Measurements from ENCODE around the gene PPP1R15B. TPM values are rescaled to one million over a fixed set of nuclear protein-coding genes. Genes with fewer than 3 reads are reported as not detected.

PPP1R15B gene
- total RNA-seq, 1 donor from 2014 or later, result 41.0 TPM

- no peaks in the 10 kb centered on the region for H3K9me3 Mint-ChIP-seq (ENCODE audit: low read depth)
These were observed 3.5 kb downstream of the PPP1R15B start for GRCh38 chr1:204408074-204408507.

DNA sequence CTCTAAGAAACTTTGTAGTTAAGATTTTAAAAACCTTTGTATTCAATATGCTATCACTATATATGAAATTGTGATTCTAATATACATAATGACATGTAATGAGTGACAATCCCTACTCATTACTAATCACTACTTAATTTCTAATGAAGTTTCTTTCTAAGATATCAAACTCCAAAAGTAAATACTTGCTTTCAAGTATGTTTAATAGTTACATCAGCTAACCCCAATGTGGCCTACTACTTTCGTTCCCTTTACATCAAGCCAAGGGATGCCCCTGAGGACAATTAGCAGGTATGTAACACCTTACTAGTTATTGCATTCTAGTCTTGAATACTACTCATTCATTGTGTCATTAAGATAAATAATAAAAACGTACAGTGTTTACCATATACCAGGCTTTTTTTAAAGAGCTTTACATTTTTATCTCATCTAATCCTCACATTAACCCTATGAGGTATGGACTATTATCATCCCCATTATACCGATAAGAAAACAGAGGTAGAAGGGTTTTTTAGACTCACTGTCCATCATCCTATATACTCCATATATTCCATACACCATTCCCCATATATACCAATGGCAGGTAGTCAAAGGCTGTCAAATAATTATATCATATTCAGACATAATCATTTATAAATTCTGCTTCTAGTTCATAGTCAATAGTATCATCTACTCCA lies 4.2 kb downstream of the PPP1R15B start:
- DNase-seq (ENCODE audit: low spot score), result no peak
- Mint-ChIP-seq H3K36me3 (ENCODE audit: low read depth) (peaks cover 9% of the 10 kb centered on the region), H3K9me3 (ENCODE audit: low read depth) (no peaks in the 10 kb centered on the region), H3K4me1 (ENCODE audit: low read depth) (peaks cover 24% of the 10 kb centered on the region), H3K27ac (ENCODE audit: unreplicated experiment) (peak overlapping the region; percentile 80), H3K27me3 (ENCODE audit: low read depth) (no peaks in the 10 kb centered on the region), H3K4me3 (ENCODE audit: unreplicated experiment) (peak overlapping the region; percentile 99)
- TF ChIP-seq, protein P1, sequence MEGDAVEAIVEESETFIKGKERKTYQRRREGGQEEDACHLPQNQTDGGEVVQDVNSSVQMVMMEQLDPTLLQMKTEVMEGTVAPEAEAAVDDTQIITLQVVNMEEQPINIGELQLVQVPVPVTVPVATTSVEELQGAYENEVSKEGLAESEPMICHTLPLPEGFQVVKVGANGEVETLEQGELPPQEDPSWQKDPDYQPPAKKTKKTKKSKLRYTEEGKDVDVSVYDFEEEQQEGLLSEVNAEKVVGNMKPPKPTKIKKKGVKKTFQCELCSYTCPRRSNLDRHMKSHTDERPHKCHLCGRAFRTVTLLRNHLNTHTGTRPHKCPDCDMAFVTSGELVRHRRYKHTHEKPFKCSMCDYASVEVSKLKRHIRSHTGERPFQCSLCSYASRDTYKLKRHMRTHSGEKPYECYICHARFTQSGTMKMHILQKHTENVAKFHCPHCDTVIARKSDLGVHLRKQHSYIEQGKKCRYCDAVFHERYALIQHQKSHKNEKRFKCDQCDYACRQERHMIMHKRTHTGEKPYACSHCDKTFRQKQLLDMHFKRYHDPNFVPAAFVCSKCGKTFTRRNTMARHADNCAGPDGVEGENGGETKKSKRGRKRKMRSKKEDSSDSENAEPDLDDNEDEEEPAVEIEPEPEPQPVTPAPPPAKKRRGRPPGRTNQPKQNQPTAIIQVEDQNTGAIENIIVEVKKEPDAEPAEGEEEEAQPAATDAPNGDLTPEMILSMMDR (IDR thresholded peaks at IDR 0.05), result no peak

More at GRCh38 chr1:204408074-204408507, 3.5 kb downstream of the PPP1R15B start:
- Mint-ChIP-seq H3K27me3 (ENCODE audit: low read depth) (no peaks in the 10 kb centered on the region), H3K4me1 (ENCODE audit: low read depth) (peaks cover 27% of the 10 kb centered on the region), H3K4me3 (ENCODE audit: unreplicated experiment) (peak overlapping the region; percentile 99), H3K36me3 (ENCODE audit: low read depth) (peaks cover 9% of the 10 kb centered on the region), H3K27ac (ENCODE audit: unreplicated experiment) (peak overlapping the region; percentile 80)
- DNase-seq (ENCODE audit: low spot score), result no peak
- TF ChIP-seq, protein P1 (IDR thresholded peaks at IDR 0.05), result no peak

DNA sequence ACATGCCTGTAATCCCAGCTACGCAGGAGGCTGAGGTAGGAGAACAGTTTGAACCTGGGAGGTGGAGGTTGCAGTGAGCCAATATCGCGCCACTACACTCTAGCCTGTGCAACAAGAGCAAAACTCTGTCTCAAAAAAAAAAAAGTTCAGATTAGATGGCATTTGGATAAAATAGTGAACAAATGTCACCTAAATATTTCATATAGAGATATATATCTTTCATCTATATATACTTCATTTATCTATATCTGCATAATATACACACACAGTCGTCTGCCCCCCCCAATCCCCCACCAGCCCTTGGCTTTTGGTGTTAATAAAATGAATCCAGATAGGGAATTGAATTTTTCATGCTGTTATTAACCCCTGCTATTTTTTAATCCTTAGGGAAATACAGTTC lies 5.0 kb downstream of the PPP1R15B start:
- TF ChIP-seq, protein P1 (IDR thresholded peaks at IDR 0.05), result no peak
- no peak for DNase-seq (ENCODE audit: low spot score)
- Mint-ChIP-seq H3K4me3 (ENCODE audit: unreplicated experiment) (peak overlapping the region; percentile 99), H3K4me1 (ENCODE audit: low read depth) (peaks cover 21% of the 10 kb centered on the region), H3K27ac (ENCODE audit: unreplicated experiment) (peak overlapping the region; percentile 69), H3K36me3 (ENCODE audit: low read depth) (peaks cover 9% of the 10 kb centered on the region), H3K27me3 (ENCODE audit: low read depth) (no peaks in the 10 kb centered on the region), H3K9me3 (ENCODE audit: low read depth) (no peaks in the 10 kb centered on the region)

- Mint-ChIP-seq H3K27ac (ENCODE audit: unreplicated experiment) (peak overlapping the region; percentile 0), H3K4me3 (ENCODE audit: unreplicated experiment) (peak overlapping the region; percentile 99), H3K9me3 (ENCODE audit: low read depth) (no peaks in the 10 kb centered on the region), H3K4me1 (ENCODE audit: low read depth) (peaks cover 21% of the 10 kb centered on the region), H3K27me3 (ENCODE audit: low read depth) (no peaks in the 10 kb centered on the region), H3K36me3 (ENCODE audit: low read depth) (peaks cover 11% of the 10 kb centered on the region)
- no peak for DNase-seq (ENCODE audit: low spot score)
- TF ChIP-seq, protein P1 (IDR thresholded peaks at IDR 0.05), result no peak
These were observed 5.6 kb downstream of the PPP1R15B start for GRCh38 chr1:204405988-204406387.

DNA sequence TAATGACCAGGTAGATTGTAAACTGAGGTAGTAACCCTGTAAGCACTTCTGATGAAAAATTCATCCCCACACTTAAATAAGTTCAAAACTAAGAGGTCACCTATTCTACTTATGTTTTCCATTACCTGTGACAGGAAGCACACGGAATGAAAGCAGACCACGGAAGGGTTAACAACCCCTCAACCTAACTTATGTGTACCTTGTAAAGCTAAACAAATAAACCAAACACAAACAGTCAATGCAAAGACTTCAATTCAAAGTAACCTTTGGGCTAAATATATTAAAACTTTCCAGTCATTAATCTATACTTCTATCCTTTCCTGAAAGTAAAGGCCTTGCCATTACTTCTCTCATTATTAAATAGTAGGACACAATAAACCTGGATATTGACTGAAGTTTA lies 7.0 kb downstream of the PPP1R15B start:
- TF ChIP-seq, protein P1 (IDR thresholded peaks at IDR 0.05), result no peak
- Mint-ChIP-seq H3K36me3 (ENCODE audit: low read depth) (peaks cover 18% of the 10 kb centered on the region), H3K9me3 (ENCODE audit: low read depth) (no peaks in the 10 kb centered on the region), H3K4me3 (ENCODE audit: unreplicated experiment) (no peak overlapping the region), H3K27me3 (ENCODE audit: low read depth) (no peaks in the 10 kb centered on the region), H3K27ac (ENCODE audit: unreplicated experiment) (no peak overlapping the region), H3K4me1 (ENCODE audit: low read depth) (peaks cover 21% of the 10 kb centered on the region)
- DNase-seq (ENCODE audit: low spot score), result no peak
